IMR-90 (cell line): ENCODE results near the gene POLR3B. TPM values are rescaled to one million over a fixed set of nuclear protein-coding genes. Genes with fewer than 3 reads are reported as not detected.
A peak's percentile ranks its signal among the peaks of the same experiment; 100 is the strongest.

Source experiments
- ATAC-seq: fragments of 200-7000 bp; cut with Tn5 transposase; 2 replicates; pipeline ENCODE4 v1.9.1; 2020; ENCODE audit warnings: low read depth, mild to moderate bottlenecking, moderate library complexity
- BruUV-seq: library from RNA; stranded (reverse); fragments of 400-500 nt; replicated peaks from 2 replicates; lab custom pipeline; 2021; lab: Mats Ljungman, UMichigan
- CTCF ChIA-PET: fragments of 300-600 bp; formaldehyde crosslinking; extraction: SDS; loops from one replicate; lab custom pipeline; 2021; ENCODE audit warnings: antibody characterized with exemption; lab: Yijun Ruan, JAX
- POLR2A ChIA-PET: fragments of 300-600 bp; sonication (Branson Sonifier 250); formaldehyde crosslinking; loops from one replicate; lab custom pipeline; 2022; ENCODE audit warnings: antibody characterized with exemption; ENCODE audit not compliant: unreplicated experiment; lab: Charles Lee
- DNase-seq: peaks from one replicate; pipeline ENCODE4 v3.0.0; 2013
- H2AFZ ChIP-seq: replicated peaks from 2 replicates; pipeline ENCODE3; 2013; ENCODE audit warnings: low read length, mild to moderate bottlenecking; ENCODE audit not compliant: poor library complexity
- H2AK5ac ChIP-seq: 2 replicates; pipeline ENCODE4 v1.6.1; 2013; ENCODE audit warnings: low read depth, low read length, inconsistent platforms
- H2AK9ac ChIP-seq: replicated peaks from 2 replicates; pipeline ENCODE3; 2013; ENCODE audit warnings: mild to moderate bottlenecking, low read depth, low read length, moderate library complexity; ENCODE audit not compliant: poor library complexity
- H2BK120ac ChIP-seq: 2 replicates; pipeline ENCODE4 v1.6.1; 2013; ENCODE audit warnings: low read depth, low read length, inconsistent platforms
- H2BK15ac ChIP-seq: 3 replicates; pipeline ENCODE4 v1.6.1; 2013; ENCODE audit warnings: low read depth, low read length, inconsistent platforms
- H2BK20ac ChIP-seq: 2 replicates; pipeline ENCODE4 v1.6.1; 2013; ENCODE audit warnings: low read depth, mild to moderate bottlenecking, inconsistent platforms, low read length, moderate library complexity
- H2BK5ac ChIP-seq: 2 replicates; pipeline ENCODE4 v1.6.1; 2013; ENCODE audit warnings: mild to moderate bottlenecking, low read depth, low read length, inconsistent platforms; ENCODE audit not compliant: poor library complexity, severe bottlenecking
- H3K14ac ChIP-seq: replicated peaks from 2 replicates; pipeline ENCODE4 v1.6.1; 2013; ENCODE audit warnings: low read depth, low read length, inconsistent platforms
- H3K18ac ChIP-seq: 2 replicates; pipeline ENCODE4 v1.6.1; 2013; ENCODE audit warnings: low read depth, low read length, control low read depth
- H3K23ac ChIP-seq: 2 replicates; pipeline ENCODE4 v1.6.1; 2013; ENCODE audit warnings: low read depth, low read length, inconsistent platforms
- H3K27ac ChIP-seq: 2 replicates; pipeline ENCODE4 v1.5.1; 2013; ENCODE audit warnings: mild to moderate bottlenecking, control low read depth, low read length; ENCODE audit not compliant: insufficient read depth
- H3K27me3 ChIP-seq: 2 replicates; pipeline ENCODE4 v1.6.1; 2013; ENCODE audit warnings: low read length; ENCODE audit not compliant: control insufficient read depth, insufficient read depth
- H3K36me3 ChIP-seq: 2 replicates; pipeline ENCODE4 v1.6.1; 2013; ENCODE audit warnings: low read length, mixed read lengths; ENCODE audit not compliant: control insufficient read depth, insufficient read depth
- H3K4ac ChIP-seq: 2 replicates; pipeline ENCODE4 v1.6.1; 2013; ENCODE audit warnings: low read depth, low read length, inconsistent platforms
- H3K4me1 ChIP-seq: 2 replicates; pipeline ENCODE4 v1.6.1; 2013; ENCODE audit warnings: low read length, mixed read lengths; ENCODE audit not compliant: control insufficient read depth, insufficient read depth
- H3K4me2 ChIP-seq: 2 replicates; pipeline ENCODE4 v1.6.1; 2013; ENCODE audit warnings: low read depth, mild to moderate bottlenecking, control low read depth, low read length, moderate library complexity
- H3K4me3 ChIP-seq: 2 replicates; pipeline ENCODE4 v1.5.1; 2013; ENCODE audit warnings: low read depth, mild to moderate bottlenecking, control low read depth, low read length, moderate library complexity; ENCODE audit not compliant: insufficient read depth
- H3K56ac ChIP-seq: 2 replicates; pipeline ENCODE4 v1.6.1; 2013; ENCODE audit warnings: low read length, inconsistent platforms; ENCODE audit not compliant: insufficient read depth; ENCODE audit errors: extremely low read depth
- H3K79me1 ChIP-seq, 2 experiments: 2 replicates each; pipeline ENCODE4 v1.6.1; 2013; ENCODE audit warnings: low read length in 2 of 2, inconsistent platforms in 1 of 2, low read depth in 1 of 2
- H3K9ac ChIP-seq: 2 replicates; pipeline ENCODE4 v1.6.1; 2013; ENCODE audit warnings: low read depth, low read length, control low read depth
- H3K9me1 ChIP-seq: 2 replicates; pipeline ENCODE4 v1.6.1; 2013; ENCODE audit warnings: low read length, inconsistent platforms; ENCODE audit not compliant: insufficient read depth
- H3K9me3 ChIP-seq: 2 replicates; pipeline ENCODE4 v1.6.1; 2013; ENCODE audit warnings: low read length; ENCODE audit not compliant: control insufficient read depth, insufficient read depth
- H4K20me1 ChIP-seq: 2 replicates; pipeline ENCODE4 v1.6.1; 2013; ENCODE audit warnings: low read length, inconsistent platforms; ENCODE audit not compliant: insufficient read depth
- H4K5ac ChIP-seq: 2 replicates; pipeline ENCODE4 v1.6.1; 2013; ENCODE audit warnings: mild to moderate bottlenecking, low read depth, low read length, control low read depth
- H4K8ac ChIP-seq, 2 experiments: 2 replicates each; pipeline ENCODE4 v1.6.1; 2013; ENCODE audit warnings: low read depth in 2 of 2, low read length in 2 of 2, control low read depth in 1 of 2, inconsistent platforms in 1 of 2
- H4K91ac ChIP-seq: 2 replicates; pipeline ENCODE4 v1.6.1; 2013; ENCODE audit warnings: low read depth, low read length, inconsistent platforms; ENCODE audit not compliant: insufficient read depth
- MAFK ChIP-seq: IDR thresholded peaks from 2 replicates; pipeline ENCODE4 v1.6.1; 2012; ENCODE audit warnings: low read depth, low read length, improper control_type of control experiment
- MXI1 ChIP-seq: IDR thresholded peaks from 2 replicates; pipeline ENCODE4 v1.6.1; 2012; ENCODE audit warnings: low read depth, mild to moderate bottlenecking, low read length, moderate library complexity, borderline replicate concordance
- RCOR1 ChIP-seq: IDR thresholded peaks from 2 replicates; pipeline ENCODE4 v1.6.1; 2012; ENCODE audit warnings: mild to moderate bottlenecking, low read length, improper control_type of control experiment; ENCODE audit not compliant: insufficient replicate concordance
- WGBS, 2 experiments: methylation state at CpG; one replicate each; pipeline versions ENCODE4 v1.1.5 to v1.1.7; 2013; ENCODE audit warnings: missing lambda C conversion rate in 2 of 2; ENCODE audit not compliant: insufficient read length in 1 of 2; ENCODE audit errors: extremely low coverage in 2 of 2; 5-methylcytosine and 5-hydroxymethylcytosine counted together
- dilution Hi-C: fragments of 300-500 bp; cut with HindIII; formaldehyde crosslinking; loops from one replicate; pipeline ENCODE4 v1.14.3; 2018; ENCODE audit warnings: low sequenced_read_pairs; ENCODE audit not compliant: unreplicated experiment
- in situ Hi-C: fragments of 300-500 bp; cut with MboI; formaldehyde crosslinking; loops from 3 replicates; pipeline ENCODE4 v1.14.3; 2019; ENCODE audit warnings: low sequenced_read_pairs, inconsistent platforms, mixed read lengths
- intact Hi-C: fragments of 100-400 bp; cut with micrococcal nuclease; formaldehyde crosslinking; loops from 2 replicates; pipeline ENCODE4 v1.10.0; 2022
- polyA plus RNA-seq, 3 experiments: library from polyadenylated mRNA; depleted of rRNA; stranded (reverse); fragments of >200 nt; gene quantifications; 2 replicates each; pipeline ENCODE4 v1.2.3, GENCODE V29; 2012; ENCODE audit warnings: low replicate concordance in 1 of 3
- total RNA-seq: library from RNA; depleted of rRNA; stranded (reverse); fragments of >200 nt; gene quantifications from 2 replicates; pipeline ENCODE4 v1.2.3, GENCODE V29; 2012

The POLR3B gene
- total and polyA plus RNA-seq, 2 of the 4 experiments (the other 2 are of a cell fraction): 6.9 to 15.4 TPM

DNA sequence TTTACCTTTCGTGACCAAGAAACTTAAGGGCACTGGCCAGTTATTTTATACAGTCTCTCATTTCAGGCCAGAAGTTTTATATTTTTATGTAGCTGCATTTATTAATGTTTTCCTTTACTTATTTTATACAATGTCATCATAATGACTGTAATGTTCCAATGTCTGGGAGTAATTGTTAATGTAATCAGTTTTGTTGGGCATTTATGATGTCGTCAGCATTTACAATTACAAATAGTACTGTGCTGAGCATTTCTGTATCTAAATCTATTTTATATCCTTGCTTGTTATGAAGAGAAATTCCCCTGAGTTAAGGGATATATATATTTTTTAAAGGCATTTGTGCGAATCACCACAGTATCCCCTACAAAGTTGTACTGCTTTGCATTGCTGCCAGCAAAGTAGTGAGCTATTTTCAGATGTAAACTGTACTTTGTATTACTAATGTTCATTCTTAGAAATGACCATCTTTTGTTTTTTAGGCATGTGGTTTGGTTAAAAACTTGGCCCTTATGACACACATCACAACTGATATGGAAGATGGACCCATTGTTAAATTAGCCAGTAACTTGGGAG lies 74.4 kb downstream of the POLR3B start:
- H3K27ac ChIP-seq: no peak overlapping the region
- H2BK5ac ChIP-seq: no peak overlapping the region
- no peaks in the 10 kb centered on the region for H4K20me1 ChIP-seq
- H3K4ac ChIP-seq: no peak overlapping the region
- ChIA-PET POLR2A (no interaction called here), CTCF (interaction anchor here (0.6 to 0.8 kb wide), 2 partner anchors 15 to 409 kb away, joined by 3 to 4 read pairs; no protein-coding TSS in a partner anchor)
- no peak overlapping the region for H2AK9ac ChIP-seq
- dilution Hi-C loops: no loop called here
- no peak overlapping the region for H4K8ac ChIP-seq
- TF ChIP-seq RCOR1 (no peak), MAFK (peak; percentile 92), MXI1 (no peak)
- no peak overlapping the region for H3K4me2 ChIP-seq
- BruUV-seq: no TSS peak
- no peak overlapping the region for H2AK5ac ChIP-seq
- no peaks in the 10 kb centered on the region for H3K4me1 ChIP-seq
- H3K36me3 ChIP-seq: peaks cover 9% of the 10 kb centered on the region
- no peak overlapping the region for H2BK120ac ChIP-seq
- no peak overlapping the region for H3K9ac ChIP-seq
- no CpG with 5 or more reads among the region's 3 CpGs for WGBS, 2 experiments
- no peaks in the 10 kb centered on the region for H3K9me1 ChIP-seq
- no peak overlapping the region for H3K23ac ChIP-seq
- H2BK15ac ChIP-seq: no peak overlapping the region
- no peak overlapping the region for H2AFZ ChIP-seq
- H3K4me3 ChIP-seq: no peak overlapping the region
- DNase-seq (peak; percentile 66), ATAC-seq (peak; percentile 76)
- H3K18ac ChIP-seq: no peak overlapping the region
- H3K56ac ChIP-seq: no peak overlapping the region
- H4K5ac ChIP-seq: no peak overlapping the region
- no peak overlapping the region for H2BK20ac ChIP-seq
- in situ Hi-C loops: no loop called here
- H3K79me1 ChIP-seq: no peaks in the 10 kb centered on the region; a peak in 1 of 4 replicates
- no peaks in the 10 kb centered on the region for H3K27me3 ChIP-seq
- H3K14ac ChIP-seq: no peak overlapping the region
- intact Hi-C loops: no loop called here
- H4K91ac ChIP-seq: no peak overlapping the region
- no peaks in the 10 kb centered on the region for H3K9me3 ChIP-seq
